Endothelial cell of umbilical vein (primary cell): ENCODE measurements around the gene PRDX5. TPM values are rescaled to one million over a fixed set of nuclear protein-coding genes. Genes with fewer than 3 reads are reported as not detected.

ENCODE experiments used
- BruUV-seq: library from RNA; stranded (reverse); fragments of 400-500 nt; replicated peaks from 2 replicates; lab custom pipeline; 2021; lab: Mats Ljungman, UMichigan
- CTCF ChIA-PET: fragments of 300-600, 350-600 bp; sonication (Branson Sonifier 250); formaldehyde crosslinking; loops from one replicate; lab custom pipeline; 2021; ENCODE audit warnings: antibody characterized with exemption, inconsistent platforms; lab: Charles Lee
- POLR2A ChIA-PET: fragments of 300-600, 350-600 bp; sonication (Branson Sonifier 250); formaldehyde crosslinking; loops from one replicate; lab custom pipeline; 2021; ENCODE audit warnings: antibody characterized with exemption, inconsistent platforms; lab: Charles Lee
- DNase-seq: peaks from one replicate; pipeline ENCODE4 v3.0.0-alpha.2; 2011; ENCODE audit warnings: low read depth, low spot score
- FAIRE-seq: peaks from 2 replicates; lab custom pipeline; 2011; peaks lifted over from hg19 to GRCh38; lab: Jason Lieb, UNC
- H2AFZ ChIP-seq: 2 replicates; pipeline ENCODE4 v1.6.0; 2012; ENCODE audit warnings: low read depth, low read length, control low read depth, inconsistent platforms
- H3K27ac ChIP-seq: 2 replicates; pipeline ENCODE4 v1.5.1; 2011; ENCODE audit warnings: low read depth, mild to moderate bottlenecking, control low read depth, low read length, moderate library complexity; ENCODE audit not compliant: insufficient read depth
- H3K27me3 ChIP-seq, 2 experiments: 2 replicates each; pipeline versions ENCODE4 v1.6.0 to v1.6.1; 2011; ENCODE audit warnings: low read length in 2 of 2, mixed read lengths in 1 of 2; ENCODE audit not compliant: control insufficient read depth in 2 of 2, insufficient read depth in 2 of 2
- H3K36me3 ChIP-seq, 2 experiments: 2 replicates in 1 of 2; 3 replicates in 1 of 2; pipeline ENCODE4 v1.5.1; 2011; ENCODE audit warnings: low read length in 2 of 2, mild to moderate bottlenecking in 1 of 2, moderate library complexity in 1 of 2; ENCODE audit not compliant: control insufficient read depth in 2 of 2, insufficient read depth in 2 of 2; ENCODE audit errors: extremely low read depth in 1 of 2
- H3K4me1 ChIP-seq: 3 replicates; pipeline ENCODE4 v1.5.1; 2011; ENCODE audit warnings: mild to moderate bottlenecking, low read length; ENCODE audit not compliant: control insufficient read depth, insufficient read depth; ENCODE audit errors: extremely low read depth
- H3K4me2 ChIP-seq: 2 replicates; pipeline ENCODE4 v1.6.1; 2011; ENCODE audit warnings: low read length, control low read depth, mixed read lengths; ENCODE audit not compliant: insufficient read depth
- H3K4me3 ChIP-seq, 3 experiments: fragments of 200-600 bp in 1 of 3; sonication (generic), shearing (Covaris generic) in 1 of 3; replicated peaks in 1 of 3; 2 replicates each; pipeline ENCODE4 v1.5.1; 2011 to 2016; ENCODE audit warnings: control low read depth in 3 of 3, low read length in 3 of 3, mild to moderate bottlenecking in 2 of 3, inconsistent platforms in 1 of 3, low read depth in 1 of 3, moderate library complexity in 1 of 3; ENCODE audit not compliant: insufficient read depth in 1 of 3
- H3K79me2 ChIP-seq: 2 replicates; pipeline ENCODE4 v1.6.0; 2012; ENCODE audit warnings: low read length, inconsistent platforms; ENCODE audit not compliant: control insufficient read depth, insufficient read depth
- H3K9ac ChIP-seq: replicated peaks from 2 replicates; pipeline ENCODE3; 2011; ENCODE audit warnings: low read length, control low read depth; ENCODE audit not compliant: insufficient read depth; ENCODE audit errors: extremely low read depth
- H3K9me1 ChIP-seq: replicated peaks from 3 replicates; pipeline ENCODE4 v1.6.0; 2011; ENCODE audit warnings: mild to moderate bottlenecking, low read length; ENCODE audit not compliant: control insufficient read depth, insufficient read depth; ENCODE audit errors: extremely low read depth
- H3K9me3 ChIP-seq: replicated peaks from 2 replicates; pipeline ENCODE4 v1.5.1; 2012; ENCODE audit warnings: low read length, inconsistent platforms; ENCODE audit not compliant: control insufficient read depth, insufficient read depth
- H4K20me1 ChIP-seq: replicated peaks from 2 replicates; pipeline ENCODE3; 2011; ENCODE audit warnings: mild to moderate bottlenecking, low read length; ENCODE audit not compliant: control insufficient read depth, insufficient read depth; ENCODE audit errors: extremely low read depth
- CTCF ChIP-seq, 2 donors: IDR thresholded peaks; 1 replicate in 1 of 2; 2 replicates in 1 of 2; pipeline ENCODE4 v1.5.1; 2011; ENCODE audit warnings: low read length in 2 of 2, mild to moderate bottlenecking in 2 of 2, moderate library complexity in 2 of 2, control low read depth in 1 of 2, inconsistent platforms in 1 of 2, low read depth in 1 of 2; ENCODE audit not compliant: insufficient read depth in 1 of 2; ENCODE audit errors: extremely low read depth in 1 of 2
- EZH2 ChIP-seq: IDR thresholded peaks from 2 replicates; pipeline ENCODE4 v1.6.1; 2012; ENCODE audit warnings: borderline replicate concordance, low read depth, mild to moderate bottlenecking, moderate library complexity, low read length, inconsistent platforms; ENCODE audit not compliant: severe bottlenecking
- FOS ChIP-seq: IDR thresholded peaks from 2 replicates; pipeline ENCODE4 v1.6.1; 2011; ENCODE audit warnings: mild to moderate bottlenecking, low read length, moderate library complexity, borderline replicate concordance; ENCODE audit not compliant: insufficient read depth
- GATA2 ChIP-seq: IDR thresholded peaks from 2 replicates; pipeline ENCODE4 v1.7.0; 2011; ENCODE audit warnings: low read depth, mild to moderate bottlenecking, moderate library complexity, mixed read lengths, low read length; ENCODE audit not compliant: insufficient read length, insufficient read depth
- JUN ChIP-seq: IDR thresholded peaks from 2 replicates; pipeline ENCODE4 v1.6.1; 2011; ENCODE audit warnings: borderline replicate concordance, low read depth; ENCODE audit not compliant: insufficient read length, insufficient read depth
- MAX ChIP-seq: IDR thresholded peaks from 2 replicates; pipeline ENCODE4 v1.6.1; 2011; ENCODE audit not compliant: insufficient read depth, insufficient read length
- MYC ChIP-seq: IDR thresholded peaks from one replicate; pipeline ENCODE4 v1.6.1; 2011; ENCODE audit warnings: mild to moderate bottlenecking, low read depth, low read length
- POLR2A ChIP-seq: IDR thresholded peaks from 2 replicates; pipeline ENCODE4 v1.6.1; 2012; ENCODE audit warnings: low read depth, mild to moderate bottlenecking, control low read depth, low read length
- POLR2AphosphoS5 ChIP-seq: IDR thresholded peaks from 2 replicates; pipeline ENCODE4 v1.6.1; 2012; ENCODE audit warnings: low read depth, mild to moderate bottlenecking, control low read depth, low read length, moderate library complexity; ENCODE audit not compliant: insufficient read depth
- dilution Hi-C: fragments of 300-500 bp; cut with MboI; formaldehyde crosslinking; loops from one replicate; pipeline ENCODE4 v1.15.0; 2019; ENCODE audit warnings: low sequenced_read_pairs; ENCODE audit not compliant: extremely low pct_ligation_motif_present
- intact Hi-C: fragments of 100-400 bp; cut with micrococcal nuclease; formaldehyde crosslinking; loops from one replicate; pipeline ENCODE4 v1.10.0; 2022
- polyA plus RNA-seq, 4 experiments: library from polyadenylated mRNA; depleted of rRNA in 3 of 4; stranded (reverse) in 3 of 4; unstranded in 1 of 4; fragments of >200 nt; gene quantifications; 2 replicates each; pipeline versions ENCODE4 v1.2.1 to v1.2.3, GENCODE V29; 2011 to 2012; ENCODE audit warnings: missing spikeins in 1 of 4
- total RNA-seq: library from RNA; stranded (reverse); gene quantifications from 2 replicates; pipeline ENCODE4 v1.2.3, GENCODE V29; 2021

PRDX5 gene
- total and polyA plus RNA-seq, 2 donors (not counting 3 experiments of a cell fraction or from before 2014, with no cell fraction given), result 199 to 709 TPM

GRCh38 chr11:64333556-64333955 is 15.6 kb downstream of the PRDX5 start:
- Histone ChIP-seq H3K36me3 (no peaks in the 10 kb centered on the region), H4K20me1 (no peaks in the 10 kb centered on the region), H3K27ac (no peak overlapping the region), H3K27me3 (no peaks in the 10 kb centered on the region), H2AFZ (no peak overlapping the region), H3K79me2 (no peaks in the 10 kb centered on the region), H3K9me1 (no peaks in the 10 kb centered on the region), H3K4me3 (no peak overlapping the region), H3K4me2 (no peak overlapping the region), H3K9me3 (no peaks in the 10 kb centered on the region), H3K9ac (no peak overlapping the region), H3K4me1 (peaks cover 3% of the 10 kb centered on the region)
- POLR2A ChIA-PET, result no interaction called here
- DNase-seq (no peak), FAIRE-seq (no peak)
- TF ChIP-seq CTCF (IDR thresholded peaks at IDR 0.05; ENCODE audit: extremely low read depth in 1 of 2, insufficient read depth in 1 of 2, low read depth in 1 of 2, low read length in 2 of 2), result no peak
- TF ChIP-seq GATA2, result no peak
- TF ChIP-seq POLR2A, result no peak
- no peak for TF ChIP-seq EZH2
- TF ChIP-seq MYC, result no peak
- no peak for TF ChIP-seq POLR2AphosphoS5
- no peak for TF ChIP-seq FOS
- no peak for TF ChIP-seq MAX
- TF ChIP-seq JUN, result no peak
- BruUV-seq, result no TSS peak
- intact Hi-C loops, result loop anchor here (2.0 kb wide), 1 partner anchor 15 kb away; the partner anchor contains the start of gene PRDX5
- CTCF ChIA-PET, result interaction anchor here (1.0 to 5.4 kb wide), 4 partner anchors 9 to 22 kb away, joined by 3 to 71 read pairs (median 29); partner anchors contain the start of genes PRDX5 and TRMT112
- dilution Hi-C loops, result no loop called here
